C4-2B (cell line): ENCODE results near the gene TYROBP.

Experiments used
- CTCF ChIP-seq: fragments of 450-650 bp; conservative IDR thresholded peaks from 2 replicates; pipeline ENCODE4 v1.5.1; 2017; ENCODE audit warnings: mild to moderate bottlenecking
- ZFX ChIP-seq: fragments of 450-650 bp; IDR thresholded peaks from 2 replicates; pipeline ENCODE4 v1.6.1; 2017

GRCh38 chr19:35955881-35956634 lies 48.0 kb upstream of the TYROBP start:
- TF ChIP-seq CTCF (no peak), ZFX (no peak)
